Ishikawa (cell line): ENCODE measurements around the gene FOXI2.

Experiments used
- CREB1 ChIP-seq: IDR thresholded peaks from 2 replicates; pipeline ENCODE4 v1.6.1; 2012; ENCODE audit warnings: low read depth
- EGR1 ChIP-seq: IDR thresholded peaks from 2 replicates; pipeline ENCODE4 v1.6.1; 2012
- EP300 ChIP-seq: IDR thresholded peaks from 2 replicates; pipeline ENCODE4 v1.6.1; 2012; ENCODE audit warnings: borderline replicate concordance
- FOXM1 ChIP-seq: IDR thresholded peaks from 2 replicates; pipeline ENCODE4 v1.6.1; 2012; ENCODE audit warnings: low read depth, borderline replicate concordance
- MAX ChIP-seq: IDR thresholded peaks from 2 replicates; pipeline ENCODE4 v1.6.1; 2012
- REST ChIP-seq: IDR thresholded peaks from 2 replicates; pipeline ENCODE4 v1.6.1; 2012; ENCODE audit warnings: low read depth, mild to moderate bottlenecking
- TCF12 ChIP-seq: IDR thresholded peaks from 2 replicates; pipeline ENCODE4 v1.6.1; 2012; ENCODE audit warnings: low read depth
- TEAD4 ChIP-seq: IDR thresholded peaks from 2 replicates; pipeline ENCODE4 v1.6.1; 2012
- YY1 ChIP-seq: IDR thresholded peaks from 2 replicates; pipeline ENCODE4 v1.6.1; 2012; ENCODE audit warnings: low read depth

GRCh38 chr10:127734753-127735152 is 2.2 kb upstream of the FOXI2 start:
- TF ChIP-seq REST, result no peak
- TF ChIP-seq TCF12, result no peak
- no peak for TF ChIP-seq EP300
- no peak for TF ChIP-seq CREB1
- TF ChIP-seq MAX, result no peak
- no peak for TF ChIP-seq TEAD4
- TF ChIP-seq FOXM1, result no peak
- TF ChIP-seq YY1, result no peak
- TF ChIP-seq EGR1, result no peak
